ENCODE measurements around the gene SULT1E1.

- TF ChIP-seq CTCF (IDR thresholded peaks at IDR 0.05) (no peak), EZH2 (IDR thresholded peaks at IDR 0.05) (no peak), EZH2phosphoT487 (IDR thresholded peaks at IDR 0.05) (no peak)
Observed at GRCh38 chr4:69894186-69894585, 34.2 kb upstream of the SULT1E1 start.
